Tibial artery (tissue), 4 donors: ENCODE measurements around the gene TPGS2.

Experiments used
- DNase-seq, 2 donors: peaks; one replicate each; pipeline ENCODE4 v3.0.0-alpha.2; 2019
- H3K27ac ChIP-seq, 2 donors: fragments of 200-600 bp; sonication (generic) in 1 of 2; 1 replicate in 1 of 2; 2 replicates in 1 of 2; pipeline ENCODE4 v1.5.1; 2018 to 2019; ENCODE audit warnings: mild to moderate bottlenecking in 1 of 2
- H3K27me3 ChIP-seq, 2 donors: fragments of 200-600 bp; sonication (generic) in 1 of 2; one replicate each; pipeline versions ENCODE4 v1.5.1 to v1.6.0; 2016 to 2019
- H3K36me3 ChIP-seq, 3 donors: fragments of 200-600 bp; sonication (generic) in 2 of 3; one replicate each; pipeline ENCODE4 v1.5.1; 2016 to 2019; ENCODE audit warnings: mild to moderate bottlenecking in 2 of 3
- H3K4me1 ChIP-seq, 4 donors: fragments of 200-600 bp; sonication (generic) in 2 of 4; 1 replicate in 3 of 4; 2 replicates in 1 of 4; pipeline ENCODE4 v1.5.1; 2016 to 2019
- H3K4me3 ChIP-seq, 2 donors: fragments of 200-600 bp; sonication (generic) in 1 of 2; 1 replicate in 1 of 2; 2 replicates in 1 of 2; pipeline ENCODE4 v1.5.1; 2018 to 2019; ENCODE audit warnings: mild to moderate bottlenecking in 2 of 2
- H3K9me3 ChIP-seq, 3 donors: fragments of 200-600 bp; sonication (generic) in 1 of 3; one replicate each; pipeline ENCODE4 v1.5.1; 2016 to 2019
- intact Hi-C: fragments of 100-400 bp; cut with DNase I; formaldehyde crosslinking; loops from one replicate; pipeline ENCODE4 v1.15.0; 2023; ENCODE audit warnings: low total_unique reads
- TF ChIP-seq, protein P1 (sequence below), 2 experiments: fragments of 200-600 bp in 1 of 2; fragments of 450-650 bp in 1 of 2; IDR thresholded peaks; one replicate each; pipeline ENCODE4 v1.5.1; 2017 to 2019; ENCODE audit warnings: antibody characterized with exemption in 2 of 2, mild to moderate bottlenecking in 1 of 2, moderate library complexity in 1 of 2

TPGS2 gene

DNA sequence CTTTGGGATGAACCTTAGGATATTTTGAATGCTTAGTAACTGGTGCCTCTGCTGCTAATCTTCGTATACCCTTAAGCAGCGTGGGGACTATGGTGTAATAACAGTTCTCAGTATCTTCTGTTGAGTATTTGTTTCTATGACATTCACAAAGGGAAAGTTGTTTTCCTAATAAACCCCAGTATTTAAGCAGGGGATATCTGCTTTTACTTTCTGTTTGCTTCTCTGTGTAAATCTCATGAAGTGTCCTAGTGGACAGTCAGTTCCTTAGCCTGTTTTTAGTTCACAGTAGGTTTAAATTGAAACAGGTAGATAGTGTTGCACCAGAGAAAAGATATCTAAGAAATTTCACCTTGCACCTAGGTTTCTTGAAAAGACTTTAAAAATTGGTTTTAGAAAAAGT lies 15.0 kb upstream of the TPGS2 start:
- no peak overlapping the region for H3K4me3 ChIP-seq
- no peaks in the 10 kb centered on the region for H3K27me3 ChIP-seq
- H3K36me3 ChIP-seq = peaks cover 0 to 8% (median 0%) of the 10 kb centered on the region in 3 donors
- H3K9me3 ChIP-seq = no peaks in the 10 kb centered on the region
- intact Hi-C loops = no loop called here
- TF ChIP-seq, protein P1, sequence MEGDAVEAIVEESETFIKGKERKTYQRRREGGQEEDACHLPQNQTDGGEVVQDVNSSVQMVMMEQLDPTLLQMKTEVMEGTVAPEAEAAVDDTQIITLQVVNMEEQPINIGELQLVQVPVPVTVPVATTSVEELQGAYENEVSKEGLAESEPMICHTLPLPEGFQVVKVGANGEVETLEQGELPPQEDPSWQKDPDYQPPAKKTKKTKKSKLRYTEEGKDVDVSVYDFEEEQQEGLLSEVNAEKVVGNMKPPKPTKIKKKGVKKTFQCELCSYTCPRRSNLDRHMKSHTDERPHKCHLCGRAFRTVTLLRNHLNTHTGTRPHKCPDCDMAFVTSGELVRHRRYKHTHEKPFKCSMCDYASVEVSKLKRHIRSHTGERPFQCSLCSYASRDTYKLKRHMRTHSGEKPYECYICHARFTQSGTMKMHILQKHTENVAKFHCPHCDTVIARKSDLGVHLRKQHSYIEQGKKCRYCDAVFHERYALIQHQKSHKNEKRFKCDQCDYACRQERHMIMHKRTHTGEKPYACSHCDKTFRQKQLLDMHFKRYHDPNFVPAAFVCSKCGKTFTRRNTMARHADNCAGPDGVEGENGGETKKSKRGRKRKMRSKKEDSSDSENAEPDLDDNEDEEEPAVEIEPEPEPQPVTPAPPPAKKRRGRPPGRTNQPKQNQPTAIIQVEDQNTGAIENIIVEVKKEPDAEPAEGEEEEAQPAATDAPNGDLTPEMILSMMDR (IDR thresholded peaks at IDR 0.05) = no peak
- H3K27ac ChIP-seq = no peak overlapping the region
- no peak for DNase-seq
- H3K4me1 ChIP-seq = no peaks in the 10 kb centered on the region

DNA sequence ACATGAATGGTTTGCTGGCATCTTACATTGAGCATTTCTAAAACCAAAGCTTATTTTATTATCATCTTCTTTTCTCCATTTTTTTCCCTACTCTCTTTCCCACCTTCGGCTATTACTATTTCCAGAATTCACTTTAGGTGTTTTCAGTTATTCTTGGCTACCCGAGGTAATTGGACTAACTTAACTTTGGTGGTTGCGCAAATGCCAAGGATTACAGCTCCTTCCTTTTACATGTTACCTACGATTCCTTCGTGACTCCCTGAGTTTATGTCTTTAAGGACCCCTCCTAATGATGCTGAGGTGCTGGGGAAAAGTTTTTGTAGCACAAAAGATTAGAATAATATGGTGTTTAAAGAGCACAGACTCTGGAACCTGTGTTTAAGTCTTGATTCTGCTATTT lies 14.4 kb upstream of the TPGS2 start:
- TF ChIP-seq, protein P1 (IDR thresholded peaks at IDR 0.05) = no peak
- intact Hi-C loops = no loop called here
- Histone ChIP-seq H3K4me3 (no peak overlapping the region), H3K27me3 (no peaks in the 10 kb centered on the region), H3K9me3 (no peaks in the 10 kb centered on the region), H3K27ac (no peak overlapping the region), H3K4me1 (peaks cover 0 to 5% (median 0%) of the 10 kb centered on the region in 4 donors), H3K36me3 (peaks cover 0 to 8% (median 0%) of the 10 kb centered on the region in 3 donors)
- DNase-seq = no peak

DNA sequence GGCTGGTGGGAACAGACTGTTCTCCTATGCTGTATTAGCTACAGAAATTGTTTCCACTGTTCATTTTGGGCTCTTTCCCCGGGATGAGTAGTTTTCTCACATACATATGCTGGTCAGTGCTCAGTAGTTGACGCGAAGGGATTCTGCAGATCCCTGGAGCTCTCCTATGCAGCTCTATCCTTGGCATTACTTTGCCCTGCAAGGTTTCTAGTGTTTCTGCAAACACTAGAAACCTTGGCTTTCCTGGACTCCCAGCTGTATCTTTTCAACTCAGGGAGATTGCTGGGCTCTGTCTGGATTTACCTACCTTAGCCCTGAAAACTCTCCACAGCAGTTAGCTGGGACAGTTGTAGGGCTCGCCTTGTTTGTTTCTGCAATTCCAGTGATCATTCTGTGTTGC lies 11.0 kb upstream of the TPGS2 start:
- no peak for DNase-seq
- Histone ChIP-seq H3K4me3 (no peak overlapping the region), H3K9me3 (no peaks in the 10 kb centered on the region), H3K27me3 (no peaks in the 10 kb centered on the region), H3K27ac (no peak overlapping the region), H3K4me1 (peaks cover 0 to 16% (median 0%) of the 10 kb centered on the region in 4 donors), H3K36me3 (peaks cover 0 to 19% (median 0%) of the 10 kb centered on the region in 3 donors)
- TF ChIP-seq, protein P1 (IDR thresholded peaks at IDR 0.05) = no peak
- intact Hi-C loops = no loop called here

DNA sequence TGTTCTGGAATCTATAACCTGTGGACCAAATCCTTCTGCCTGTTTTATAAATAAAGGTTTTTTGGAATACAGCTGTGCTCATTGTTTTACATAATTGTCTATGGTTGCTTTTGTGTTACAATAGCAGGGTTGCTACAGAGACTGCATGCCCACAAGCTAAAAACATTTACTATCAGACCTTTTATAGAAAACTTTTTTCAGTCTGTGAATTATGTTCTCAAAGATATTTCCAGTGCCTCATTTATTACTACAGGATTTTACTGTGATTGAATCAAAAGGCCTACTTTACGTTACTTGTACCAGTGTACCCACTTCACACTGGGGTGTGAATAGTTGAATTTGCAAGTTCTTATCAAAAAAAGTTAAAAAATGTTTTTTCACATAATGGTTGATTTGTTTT lies 7.1 kb upstream of the TPGS2 start:
- TF ChIP-seq, protein P1 (IDR thresholded peaks at IDR 0.05) = no peak
- peaks cover 0 to 20% (median 0%) of the 10 kb centered on the region in 4 donors for H3K4me1 ChIP-seq
- intact Hi-C loops = no loop called here
- H3K36me3 ChIP-seq = peaks cover 0 to 15% (median 0%) of the 10 kb centered on the region in 3 donors
- H3K27ac ChIP-seq = no peak overlapping the region
- H3K9me3 ChIP-seq = no peaks in the 10 kb centered on the region
- H3K27me3 ChIP-seq = no peaks in the 10 kb centered on the region
- H3K4me3 ChIP-seq = no peak overlapping the region
- no peak for DNase-seq

DNA sequence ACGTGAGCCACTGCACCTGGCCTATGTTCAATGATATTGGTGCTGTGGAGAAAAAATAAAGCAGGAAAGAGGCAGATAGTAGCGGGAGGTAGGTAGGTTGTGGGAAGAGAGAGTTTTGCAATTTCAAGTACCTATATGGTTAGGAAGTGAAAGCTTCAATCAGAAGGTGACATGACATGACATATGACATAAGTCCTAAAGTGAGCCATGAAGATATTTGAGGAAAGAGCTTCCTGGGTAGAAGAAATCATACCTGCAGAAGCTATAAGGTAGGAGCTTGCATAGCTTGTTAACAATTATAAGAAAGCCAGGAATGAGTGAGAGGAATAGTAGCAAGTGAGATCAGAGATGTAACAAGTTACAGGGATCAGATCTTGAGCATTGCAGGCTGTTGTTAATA lies 4.3 kb upstream of the TPGS2 start:
- H3K36me3 ChIP-seq = peaks cover 0 to 10% (median 0%) of the 10 kb centered on the region in 3 donors
- TF ChIP-seq, protein P1 (IDR thresholded peaks at IDR 0.05) = no peak
- no peaks in the 10 kb centered on the region for H3K27me3 ChIP-seq
- H3K4me1 ChIP-seq = peaks cover 0 to 29% (median 6%) of the 10 kb centered on the region in 4 donors
- no peak overlapping the region for H3K27ac ChIP-seq
- no peak for DNase-seq
- intact Hi-C loops = no loop called here
- no peaks in the 10 kb centered on the region for H3K9me3 ChIP-seq
- H3K4me3 ChIP-seq = no peak overlapping the region

DNA sequence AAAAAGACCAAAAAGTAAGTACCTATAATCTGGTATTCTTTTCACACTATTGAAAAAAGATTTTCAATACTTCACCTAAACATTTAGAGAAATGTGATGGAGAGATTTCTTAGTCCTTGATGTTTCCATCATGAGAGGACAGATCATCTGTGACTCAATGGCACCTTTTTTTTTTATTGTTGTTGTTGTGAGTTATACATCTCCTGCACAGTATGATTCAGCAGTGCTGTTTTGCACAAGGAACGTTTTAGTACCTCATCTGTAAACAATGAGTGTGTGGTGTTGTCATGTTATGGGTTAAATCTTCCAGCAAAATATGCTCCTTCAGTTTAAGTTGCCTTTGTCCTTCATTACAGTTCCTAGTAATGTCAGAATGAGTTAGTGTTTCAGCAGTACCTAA lies 2.3 kb upstream of the TPGS2 start:
- no peak overlapping the region for H3K4me3 ChIP-seq
- peaks cover 0 to 10% (median 0%) of the 10 kb centered on the region in 3 donors for H3K36me3 ChIP-seq
- intact Hi-C loops = no loop called here

More for the DNA sequence above, 2.3 kb upstream of the TPGS2 start:
- Histone ChIP-seq H3K27me3 (no peaks in the 10 kb centered on the region), H3K4me1 (peaks cover 0 to 28% (median 11%) of the 10 kb centered on the region in 4 donors), H3K9me3 (no peaks in the 10 kb centered on the region), H3K27ac (no peak overlapping the region)
- TF ChIP-seq, protein P1 (IDR thresholded peaks at IDR 0.05) = no peak
- DNase-seq = no peak
